Right lung (tissue), 10 donors: ENCODE results near the gene KLRF1. TPM values are rescaled to one million over a fixed set of nuclear protein-coding genes. Genes with fewer than 3 reads are reported as not detected.

Experiments used
- DNase-seq, 2 donors: peaks; one replicate each; pipeline ENCODE4 v3.0.0-alpha.2; 2013
- long read RNA-seq, 8 donors: transcript quantifications; one replicate each; lab custom pipeline, GENCODE V29; 2026
- polyA plus RNA-seq, 5 donors: library from polyadenylated mRNA; unstranded; fragments of 120-200 nt; gene quantifications; one replicate each; pipeline versions ENCODE4 v1.2.1 to v1.2.3, GENCODE V29; 2013; ENCODE audit warnings: inconsistent platforms in 1 of 5, low replicate concordance in 1 of 5; ENCODE audit not compliant: insufficient read length in 5 of 5, insufficient read depth in 1 of 5

Gene KLRF1
- 1 to 10 TPM in 4 of 5 donors, under 1 TPM in 1; 0.85 to 2.5 (median 1.1) TPM for polyA plus RNA-seq
- long read RNA-seq, donor 1: 0 reads
- long read RNA-seq, donor 2, partial matches to known transcripts: 0 of 37 reads
- long read RNA-seq, donor 2, other reads (novel, unspliced or antisense): 36 of 37 reads
- long read RNA-seq, donor 3, partial matches to known transcripts: 108 of 108 reads
- long read RNA-seq, donor 3, other reads (novel, unspliced or antisense): 0 of 108 reads
- long read RNA-seq, donor 4: 0 reads
- long read RNA-seq, donor 5: 0 reads
- long read RNA-seq, donor 6: 0 reads
- long read RNA-seq, donor 7: 0 reads
- long read RNA-seq, donor 8: 0 reads

GRCh38 chr12:9827209-9827888 is at the start of gene KLRF1:
Gene KLRF1 (plus strand): TSS chr12:9827481. CDS start chr12:9827545, 64 bp downstream.
- DNase-seq: no peak

- no peak for DNase-seq
Observed at GRCh38 chr12:9779209-9779608, 48.1 kb upstream of the KLRF1 start.

- DNase-seq: no peak
Observed at GRCh38 chr12:9781360-9781759, 45.9 kb upstream of the KLRF1 start.

- DNase-seq: no peak
Observed at GRCh38 chr12:9782547-9783382, 44.5 kb upstream of the KLRF1 start.

GRCh38 chr12:9784326-9784725 is 43.0 kb upstream of the KLRF1 start:
- DNase-seq: no peak

GRCh38 chr12:9784816-9785215 is 42.5 kb upstream of the KLRF1 start:
- DNase-seq: no peak

GRCh38 chr12:9786726-9787717 is 40.3 kb upstream of the KLRF1 start:
- DNase-seq: no peak

- no peak for DNase-seq
Observed at GRCh38 chr12:9792185-9792900, 34.9 kb upstream of the KLRF1 start.

- no peak for DNase-seq
Observed at GRCh38 chr12:9792961-9793617, 34.2 kb upstream of the KLRF1 start.

GRCh38 chr12:9793779-9794395 is 33.4 kb upstream of the KLRF1 start:
- DNase-seq: no peak

GRCh38 chr12:9794484-9795093 is 32.7 kb upstream of the KLRF1 start:
- DNase-seq: no peak

GRCh38 chr12:9795945-9796344 is 31.3 kb upstream of the KLRF1 start:
- DNase-seq: no peak

GRCh38 chr12:9796346-9796745 is 30.9 kb upstream of the KLRF1 start:
- no peak for DNase-seq

- DNase-seq: peak in 1 of 2 donors; percentile 17
Observed at GRCh38 chr12:9796971-9797370, 30.3 kb upstream of the KLRF1 start.

- peak; percentile 52 to 56 for DNase-seq
Observed at GRCh38 chr12:9797722-9798619, 29.3 kb upstream of the KLRF1 start.

GRCh38 chr12:9799961-9800360 is 27.3 kb upstream of the KLRF1 start:
- no peak for DNase-seq

- DNase-seq: no peak
Observed at GRCh38 chr12:9805883-9806282, 21.4 kb upstream of the KLRF1 start.

GRCh38 chr12:9806714-9807113 is 20.6 kb upstream of the KLRF1 start:
- DNase-seq: no peak
